ENCODE results near the gene RFNG. TPM values are rescaled to one million over a fixed set of nuclear protein-coding genes. Genes with fewer than 3 reads are reported as not detected.
A peak's percentile ranks its signal among the peaks of the same experiment; 100 is the strongest.

The RFNG gene
- total and polyA plus RNA-seq, 2 of the 13 experiments (the other 11 are each of a cell fraction or from before 2014, with no cell fraction given): 61.4 to 64.0 TPM

- TF ChIP-seq ZBTB4 (CRISPR knock-in tag; IDR thresholded peaks at IDR 0.05; ENCODE audit: borderline replicate concordance) (peak; percentile 98), KAT2B (IDR thresholded peaks at IDR 0.05; ENCODE audit: borderline replicate concordance, low read depth, low read length) (no peak), RAD51 (IDR thresholded peaks at IDR 0.05; ENCODE audit: borderline replicate concordance) (no peak), ZNF142 (CRISPR knock-in tag; IDR thresholded peaks at IDR 0.05) (0 out of 2 replicates have a peak, but pooled peaks have one; percentile 38), AHDC1 (CRISPR knock-in tag; IDR thresholded peaks at IDR 0.05; ENCODE audit: borderline replicate concordance) (peak; percentile 41; the same call in 1 of the 2 replicates), ZNF337 (CRISPR knock-in tag; IDR thresholded peaks at IDR 0.05; ENCODE audit: borderline replicate concordance, low read depth) (peak; percentile 26; the same call in 1 of the 2 replicates), ARID2 (CRISPR knock-in tag; IDR thresholded peaks at IDR 0.05; ENCODE audit: borderline replicate concordance) (peak; percentile 44), CSRNP2 (CRISPR knock-in tag; conservative IDR thresholded peaks at IDR 0.05; ENCODE audit: low read depth) (no peak), SETDB1 (CRISPR knock-in tag; IDR thresholded peaks at IDR 0.05; ENCODE audit: borderline replicate concordance) (no peak)
Observed at GRCh38 chr17:82000803-82001570, 50.6 kb downstream of the RFNG start (continued).
